Keratinocyte (primary cell): ENCODE measurements around the gene PCDHB1. TPM values are rescaled to one million over a fixed set of nuclear protein-coding genes. Genes with fewer than 3 reads are reported as not detected.

Experiments used
- DNase-seq: peaks from one replicate; pipeline ENCODE4 v3.0.0-alpha.2; 2011; ENCODE audit warnings: low read depth, missing footprints, low spot score
- FAIRE-seq: peaks from 2 replicates; lab custom pipeline; 2011; peaks lifted over from hg19 to GRCh38; lab: Jason Lieb, UNC
- H2AFZ ChIP-seq: 2 replicates; pipeline ENCODE4 v1.6.0; 2012; ENCODE audit warnings: low read length, control low read depth, inconsistent platforms; ENCODE audit not compliant: control insufficient read depth
- H3K27ac ChIP-seq: 2 replicates; pipeline ENCODE4 v1.5.1; 2011; ENCODE audit warnings: low read length; ENCODE audit not compliant: control insufficient read depth, insufficient read depth
- H3K27me3 ChIP-seq: 3 replicates; pipeline ENCODE4 v1.6.0; 2011; ENCODE audit warnings: low read length; ENCODE audit not compliant: control insufficient read depth, insufficient read depth; ENCODE audit errors: extremely low read depth
- H3K36me3 ChIP-seq, 2 experiments: 2 replicates in 1 of 2; 3 replicates in 1 of 2; pipeline ENCODE4 v1.5.1; 2011; ENCODE audit warnings: low read length in 2 of 2, mild to moderate bottlenecking in 1 of 2; ENCODE audit not compliant: control insufficient read depth in 2 of 2, insufficient read depth in 2 of 2; ENCODE audit errors: extremely low read depth in 1 of 2
- H3K4me1 ChIP-seq: 3 replicates; pipeline ENCODE4 v1.5.1; 2011; ENCODE audit warnings: low read length; ENCODE audit not compliant: control insufficient read depth, insufficient read depth; ENCODE audit errors: extremely low read depth
- H3K4me2 ChIP-seq: 3 replicates; pipeline ENCODE4 v1.6.0; 2011; ENCODE audit warnings: low read depth, low read length; ENCODE audit not compliant: control insufficient read depth, insufficient read depth; ENCODE audit errors: extremely low read depth
- H3K4me3 ChIP-seq, 3 experiments: fragments of 200-600 bp in 1 of 3; sonication (generic) in 1 of 3; 2 replicates in 2 of 3; 3 replicates in 1 of 3; pipeline ENCODE4 v1.5.1; 2011 to 2016; ENCODE audit warnings: low read length in 3 of 3, mild to moderate bottlenecking in 3 of 3, control low read depth in 2 of 3, inconsistent platforms in 1 of 3, low read depth in 1 of 3, mixed read lengths in 1 of 3, mixed run types in 1 of 3, moderate library complexity in 1 of 3; ENCODE audit not compliant: control insufficient read depth in 2 of 3, insufficient read depth in 2 of 3; ENCODE audit errors: extremely low read depth in 1 of 3
- H3K79me2 ChIP-seq: 2 replicates; pipeline ENCODE4 v1.6.0; 2012; ENCODE audit warnings: low read length; ENCODE audit not compliant: control insufficient read depth, insufficient read depth
- H3K9ac ChIP-seq: 3 replicates; pipeline ENCODE4 v1.6.0; 2011; ENCODE audit warnings: low read length; ENCODE audit not compliant: control insufficient read depth, insufficient read depth; ENCODE audit errors: extremely low read depth
- H3K9me1 ChIP-seq: 3 replicates; pipeline ENCODE4 v1.6.0; 2011; ENCODE audit warnings: low read length; ENCODE audit not compliant: control insufficient read depth, insufficient read depth; ENCODE audit errors: extremely low read depth
- H3K9me3 ChIP-seq: 2 replicates; pipeline ENCODE4 v1.5.1; 2012; ENCODE audit warnings: low read depth, low read length; ENCODE audit not compliant: control insufficient read depth
- H4K20me1 ChIP-seq: 3 replicates; pipeline ENCODE4 v1.6.0; 2011; ENCODE audit warnings: low read length; ENCODE audit not compliant: control insufficient read depth, insufficient read depth; ENCODE audit errors: extremely low read depth
- EZH2 ChIP-seq: IDR thresholded peaks from one replicate; pipeline ENCODE4 v1.6.1; 2012; ENCODE audit warnings: inconsistent platforms, mild to moderate bottlenecking, low read length, moderate library complexity
- dilution Hi-C: fragments of 300-500 bp; cut with MboI; formaldehyde crosslinking; loops from one replicate; pipeline ENCODE4 v1.7.0; 2020; ENCODE audit warnings: low sequenced_read_pairs; ENCODE audit not compliant: extremely low pct_ligation_motif_present
- polyA plus RNA-seq, 5 experiments: library from polyadenylated mRNA; depleted of rRNA in 3 of 5; stranded (reverse) in 3 of 5; stranded (forward) in 1 of 5; unstranded in 1 of 5; fragments of >200 nt; gene quantifications; 1 replicate in 1 of 5; 2 replicates in 3 of 5; 3 replicates in 1 of 5; pipeline versions ENCODE4 v1.2.1 to v1.2.3, GENCODE V29; 2011 to 2012; ENCODE audit warnings: missing spikeins in 2 of 5, low read depth in 1 of 5, low replicate concordance in 1 of 5
- TF ChIP-seq, protein P1 (sequence below), 3 experiments: IDR thresholded peaks in 1 of 3; conservative IDR thresholded peaks in 1 of 3; optimal IDR thresholded peaks in 1 of 3; 2 replicates in 2 of 3; 3 replicates in 1 of 3; pipeline versions ENCODE3 to v1.5.1; 2011; ENCODE audit warnings: low read length in 3 of 3, mild to moderate bottlenecking in 3 of 3, moderate library complexity in 2 of 3, control low read depth in 1 of 3, inconsistent platforms in 1 of 3; ENCODE audit not compliant: insufficient read depth in 2 of 3; ENCODE audit errors: extremely low read depth in 1 of 3

The PCDHB1 gene
- polyA plus RNA-seq, 1 donor (not counting 4 experiments of a cell fraction or from before 2014, with no cell fraction given), result not detected

DNA sequence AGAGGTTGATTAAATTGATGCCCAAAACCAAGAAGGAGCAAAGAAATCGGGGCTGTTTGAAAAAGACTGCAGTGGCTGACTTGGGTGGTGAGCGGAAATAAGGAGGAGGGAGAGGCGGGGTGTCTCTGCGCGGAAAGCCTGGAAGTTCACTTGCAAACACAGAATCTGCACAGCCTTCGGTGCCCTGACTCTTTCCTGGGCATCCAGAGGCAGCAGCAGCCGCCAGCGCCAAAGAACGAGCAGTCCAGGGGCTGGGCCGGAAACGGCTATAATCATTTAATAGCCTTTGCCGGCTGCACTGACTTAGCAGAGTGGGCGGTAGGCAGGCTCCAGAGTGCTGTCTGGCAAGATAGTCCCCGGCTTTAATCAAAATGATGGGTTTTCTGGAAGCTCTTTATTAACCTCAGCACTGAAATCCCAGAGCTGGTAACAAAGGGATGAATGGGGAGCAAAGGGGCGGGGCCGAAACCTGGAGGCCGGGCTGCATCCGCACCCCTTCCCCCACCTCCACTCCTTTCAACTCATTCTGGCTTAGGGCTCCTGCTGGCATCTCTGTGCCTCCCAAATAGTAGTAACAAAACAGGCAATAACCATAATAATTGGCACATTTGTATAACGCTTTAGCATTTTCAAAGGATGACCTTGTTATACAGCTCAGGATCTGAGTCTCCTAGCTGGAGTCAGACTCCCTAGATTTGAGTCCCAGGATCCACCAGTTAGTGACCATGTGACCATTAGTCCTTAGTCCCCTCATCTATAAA, 49.1 kb upstream of the PCDHB1 start:
- H3K79me2 ChIP-seq, result no peaks in the 10 kb centered on the region
- H3K4me1 ChIP-seq, result peaks cover 30% of the 10 kb centered on the region
- H3K9me1 ChIP-seq, result no peaks in the 10 kb centered on the region
- DNase-seq (no peak), FAIRE-seq (peak; percentile 32)
- TF ChIP-seq, protein P1, sequence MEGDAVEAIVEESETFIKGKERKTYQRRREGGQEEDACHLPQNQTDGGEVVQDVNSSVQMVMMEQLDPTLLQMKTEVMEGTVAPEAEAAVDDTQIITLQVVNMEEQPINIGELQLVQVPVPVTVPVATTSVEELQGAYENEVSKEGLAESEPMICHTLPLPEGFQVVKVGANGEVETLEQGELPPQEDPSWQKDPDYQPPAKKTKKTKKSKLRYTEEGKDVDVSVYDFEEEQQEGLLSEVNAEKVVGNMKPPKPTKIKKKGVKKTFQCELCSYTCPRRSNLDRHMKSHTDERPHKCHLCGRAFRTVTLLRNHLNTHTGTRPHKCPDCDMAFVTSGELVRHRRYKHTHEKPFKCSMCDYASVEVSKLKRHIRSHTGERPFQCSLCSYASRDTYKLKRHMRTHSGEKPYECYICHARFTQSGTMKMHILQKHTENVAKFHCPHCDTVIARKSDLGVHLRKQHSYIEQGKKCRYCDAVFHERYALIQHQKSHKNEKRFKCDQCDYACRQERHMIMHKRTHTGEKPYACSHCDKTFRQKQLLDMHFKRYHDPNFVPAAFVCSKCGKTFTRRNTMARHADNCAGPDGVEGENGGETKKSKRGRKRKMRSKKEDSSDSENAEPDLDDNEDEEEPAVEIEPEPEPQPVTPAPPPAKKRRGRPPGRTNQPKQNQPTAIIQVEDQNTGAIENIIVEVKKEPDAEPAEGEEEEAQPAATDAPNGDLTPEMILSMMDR (optimal IDR thresholded peaks at IDR 0.05 in 1 of 3, IDR thresholded peaks at IDR 0.05 in 1 of 3, conservative IDR thresholded peaks at IDR 0.05 in 1 of 3; ENCODE audit: extremely low read depth in 1 of 3, insufficient read depth in 2 of 3, low read length in 3 of 3), result no peak
- TF ChIP-seq EZH2, result no peak
- peak overlapping the region; percentile 54 for H2AFZ ChIP-seq
- H3K27me3 ChIP-seq, result no peaks in the 10 kb centered on the region
- H3K9ac ChIP-seq, result peak overlapping the region; percentile 48
- peak overlapping the region; percentile 30 to 47 (median 37) for H3K4me3 ChIP-seq
- dilution Hi-C loops, result no loop called here
- H3K9me3 ChIP-seq, result no peaks in the 10 kb centered on the region
- no peaks in the 10 kb centered on the region for H3K36me3 ChIP-seq
- no peaks in the 10 kb centered on the region for H4K20me1 ChIP-seq
- H3K4me2 ChIP-seq, result peak overlapping the region; percentile 65
- H3K27ac ChIP-seq, result peak overlapping the region; percentile 27

DNA sequence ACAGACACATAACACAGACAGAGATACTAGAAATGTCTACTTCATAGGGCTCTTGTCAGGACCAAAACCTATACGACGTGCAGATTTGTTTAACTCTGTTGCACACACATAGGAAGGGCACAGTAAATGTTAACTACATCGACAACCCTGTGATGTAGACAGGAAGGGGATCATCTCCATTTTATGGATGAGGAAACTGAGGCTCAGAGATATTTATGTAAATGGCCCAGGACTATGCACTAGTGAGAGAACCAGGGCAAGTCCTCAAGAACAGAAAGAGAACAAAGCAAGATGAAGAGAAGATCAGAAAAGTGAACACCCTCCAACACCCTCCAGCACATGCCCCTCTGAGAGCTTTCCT, 48.6 kb upstream of the PCDHB1 start:
- no peak overlapping the region for H3K27ac ChIP-seq
- no peak overlapping the region for H2AFZ ChIP-seq
- no peaks in the 10 kb centered on the region for H3K27me3 ChIP-seq
- DNase-seq (no peak), FAIRE-seq (no peak)
- H3K4me2 ChIP-seq, result peak overlapping the region; percentile 65
- H3K4me3 ChIP-seq, result no peak overlapping the region
- no peaks in the 10 kb centered on the region for H3K9me1 ChIP-seq
- H3K79me2 ChIP-seq, result no peaks in the 10 kb centered on the region
- dilution Hi-C loops, result no loop called here
- no peaks in the 10 kb centered on the region for H3K9me3 ChIP-seq
- no peaks in the 10 kb centered on the region for H3K36me3 ChIP-seq
- no peaks in the 10 kb centered on the region for H4K20me1 ChIP-seq
- peaks cover 30% of the 10 kb centered on the region for H3K4me1 ChIP-seq
- no peak overlapping the region for H3K9ac ChIP-seq
- TF ChIP-seq, protein P1 (optimal IDR thresholded peaks at IDR 0.05 in 1 of 3, IDR thresholded peaks at IDR 0.05 in 1 of 3, conservative IDR thresholded peaks at IDR 0.05 in 1 of 3; ENCODE audit: extremely low read depth in 1 of 3, insufficient read depth in 2 of 3, low read length in 3 of 3), result no peak
- TF ChIP-seq EZH2, result no peak
